GM21367 (cell line): ENCODE data around the gene APOC1.
A peak's percentile ranks its signal among the peaks of the same experiment; 100 is the strongest.
"Not testable (repeated sequence)": the region's sequence is repeated elsewhere in the genome, so short reads cannot be mapped to it uniquely, and the experiment has no call there.

Experiments
- ATAC-seq: cut with Tn5 transposase; IDR thresholded peaks from one replicate; pipeline ENCODE4 v1.9.1; 2021; ENCODE audit not compliant: unreplicated experiment

Gene APOC1

DNA sequence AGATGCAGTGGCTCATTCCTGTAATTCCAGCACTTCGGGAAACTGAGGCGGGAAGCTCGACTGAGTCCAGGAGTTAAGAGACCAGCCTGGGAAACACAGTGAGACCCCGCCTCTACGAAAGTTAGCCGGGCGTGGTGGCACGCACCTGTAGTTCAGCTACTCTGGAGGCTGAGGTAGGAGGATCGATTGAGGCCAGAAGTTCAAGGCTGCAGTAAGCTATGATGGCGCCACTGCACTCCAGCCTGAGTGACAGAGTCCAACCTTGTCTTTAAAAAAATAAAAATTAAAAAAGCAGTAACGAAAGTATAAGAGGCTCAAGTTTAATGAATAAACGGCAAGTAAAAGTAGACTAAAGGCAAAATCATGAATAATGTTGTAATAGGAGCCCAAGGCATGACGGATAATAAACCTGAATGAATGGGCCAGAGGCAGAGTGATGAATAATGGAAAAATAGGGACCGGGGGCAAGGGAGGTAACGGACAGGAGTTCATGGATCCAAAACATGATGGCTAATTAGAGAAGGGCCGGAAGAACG is 24.5 kb upstream of the APOC1 start:
- no peak for ATAC-seq

DNA sequence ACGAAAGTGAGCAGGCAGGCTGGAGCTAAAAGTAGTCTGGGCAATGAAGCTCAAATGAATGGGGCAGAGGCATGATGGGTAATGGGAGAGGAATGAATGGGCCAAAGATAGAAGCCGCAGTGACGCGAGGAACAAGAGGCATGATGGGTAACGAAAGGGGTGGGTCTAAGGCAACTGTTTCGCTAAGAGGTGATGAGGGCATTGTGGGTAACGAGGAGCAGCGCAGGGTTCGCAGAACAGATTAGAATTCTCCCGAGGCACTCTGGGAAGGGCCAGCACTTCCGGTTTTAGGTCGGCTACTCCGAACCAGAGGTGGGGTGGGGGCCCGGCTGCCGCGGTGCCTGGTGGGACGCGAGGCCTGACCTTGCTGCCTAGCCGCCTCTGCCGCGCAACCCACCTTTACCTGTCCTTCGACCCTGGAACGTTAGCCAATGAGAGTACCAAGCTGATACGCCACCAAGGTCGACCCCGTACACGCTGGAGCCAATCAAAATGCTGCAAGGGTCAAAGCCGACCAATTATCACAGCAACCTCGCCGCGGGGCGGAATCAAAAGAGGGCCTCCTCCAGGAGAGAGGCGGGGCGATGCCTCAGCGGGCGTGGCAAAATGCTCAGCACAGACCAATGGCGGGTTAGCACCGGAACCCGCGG is 23.9 kb upstream of the APOC1 start:
- peak; percentile 79 for ATAC-seq

DNA sequence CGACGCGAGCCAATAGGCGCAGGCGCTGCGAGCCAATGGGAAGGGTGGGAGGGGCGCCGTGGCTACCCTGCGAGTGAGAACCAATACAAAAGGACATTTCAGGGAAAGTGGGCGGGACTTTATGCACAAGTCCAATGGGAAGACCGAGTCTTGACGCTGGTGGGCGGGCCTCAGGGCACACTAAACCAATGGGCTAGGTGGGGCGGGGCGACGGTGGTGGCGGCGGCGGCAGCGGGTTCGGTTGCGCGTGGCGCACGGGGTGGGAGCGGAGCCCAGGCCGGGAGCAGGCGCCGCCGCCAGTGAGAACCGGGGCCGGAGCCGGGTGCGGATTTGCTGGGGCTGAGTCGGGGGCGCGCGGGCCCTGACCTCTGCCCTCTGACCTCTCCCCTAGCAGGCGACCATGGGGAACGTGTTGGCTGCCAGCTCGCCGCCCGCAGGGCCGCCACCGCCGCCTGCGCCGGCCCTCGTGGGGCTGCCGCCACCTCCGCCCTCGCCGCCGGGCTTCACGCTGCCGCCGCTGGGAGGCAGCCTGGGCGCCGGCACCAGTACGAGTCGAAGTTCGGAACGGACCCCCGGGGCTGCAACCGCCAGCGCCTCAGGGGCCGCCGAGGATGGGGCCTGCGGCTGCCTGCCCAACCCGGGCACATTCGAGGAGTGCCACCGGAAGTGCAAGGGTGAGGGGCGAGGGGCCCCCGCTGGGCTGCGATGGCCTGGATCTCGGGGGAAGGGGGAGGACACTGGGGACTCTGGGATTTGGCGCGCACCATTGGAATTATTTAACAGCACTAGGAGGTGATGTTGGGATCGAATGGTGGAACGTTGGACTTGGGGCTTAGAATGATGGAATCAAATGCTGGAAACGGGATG is 23.2 kb upstream of the APOC1 start, which contains the start of gene TOMM40:
Gene TOMM40, plus strand, starts transcription at position 239 of the 867 bp plus-strand sequence. Its CDS starts 162 bp downstream, at position 401.
- peak; percentile 50 for ATAC-seq

DNA sequence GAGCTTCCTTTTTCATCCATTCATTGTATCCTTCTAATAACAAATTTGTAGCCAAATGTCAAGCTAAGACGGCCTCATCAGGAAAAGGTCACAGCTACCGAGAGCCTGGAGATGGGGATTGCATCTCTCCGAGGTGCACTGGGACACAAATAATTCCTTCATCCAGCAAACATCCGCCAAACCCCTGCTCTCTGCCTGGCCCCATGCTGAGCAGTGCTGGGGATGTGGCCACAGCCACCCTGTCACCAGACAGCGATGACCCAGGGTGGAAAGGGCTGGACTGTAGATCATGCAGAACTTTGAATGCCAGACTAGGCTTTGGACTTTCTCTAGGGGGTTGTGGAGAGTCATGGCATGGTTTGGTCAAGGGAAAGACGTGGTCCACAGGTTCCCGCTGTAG is 21.5 kb upstream of the APOC1 start:
- ATAC-seq: no peak

DNA sequence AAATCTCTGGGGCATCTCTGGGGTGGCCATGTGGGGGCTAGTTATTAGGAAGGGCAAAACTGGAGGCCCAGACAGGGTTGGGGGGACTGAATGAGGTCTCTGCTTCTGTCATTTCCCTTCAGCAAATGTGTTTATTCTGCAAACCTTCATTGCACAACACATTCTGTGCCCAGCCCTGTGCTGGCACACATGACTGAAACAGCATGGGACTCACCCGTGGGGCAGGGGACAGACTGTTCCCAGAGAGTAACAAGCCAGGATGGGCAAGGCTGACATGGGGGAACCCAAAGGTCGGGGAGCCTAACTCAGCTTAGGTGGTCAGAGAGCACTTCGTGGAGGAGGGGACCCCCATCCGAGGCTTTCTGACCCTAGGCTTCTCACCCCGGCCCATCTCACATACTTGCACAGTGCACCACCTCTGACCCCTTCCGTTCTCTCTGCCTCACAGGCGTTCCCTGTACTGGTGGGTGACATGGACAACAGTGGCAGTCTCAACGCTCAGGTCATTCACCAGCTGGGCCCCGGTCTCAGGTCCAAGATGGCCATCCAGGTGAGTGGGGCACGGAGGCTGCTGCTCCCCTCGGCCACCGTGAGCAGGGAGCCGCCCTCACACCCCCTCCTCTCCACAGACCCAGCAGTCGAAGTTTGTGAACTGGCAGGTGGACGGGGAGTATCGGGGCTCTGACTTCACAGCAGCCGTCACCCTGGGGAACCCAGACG is 20.9 kb upstream of the APOC1 start:
- no peak for ATAC-seq

DNA sequence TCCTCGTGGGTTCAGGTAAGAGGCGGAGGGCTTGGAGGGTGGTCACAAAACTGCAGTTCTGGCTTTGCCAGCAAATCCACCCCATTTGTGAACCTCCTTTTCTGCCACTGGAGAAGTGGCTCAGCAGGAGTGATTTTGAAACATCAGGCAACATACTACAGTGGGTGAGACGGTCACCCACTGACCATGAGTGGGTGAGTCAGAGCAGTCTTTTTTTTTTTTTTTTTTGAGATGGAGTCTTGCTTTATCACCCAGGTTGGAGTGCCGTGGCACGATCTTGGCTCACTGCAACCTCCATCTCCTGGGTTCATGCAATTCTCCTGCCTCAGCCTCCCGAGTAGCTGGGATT is 20.4 kb upstream of the APOC1 start:
- no peak for ATAC-seq

DNA sequence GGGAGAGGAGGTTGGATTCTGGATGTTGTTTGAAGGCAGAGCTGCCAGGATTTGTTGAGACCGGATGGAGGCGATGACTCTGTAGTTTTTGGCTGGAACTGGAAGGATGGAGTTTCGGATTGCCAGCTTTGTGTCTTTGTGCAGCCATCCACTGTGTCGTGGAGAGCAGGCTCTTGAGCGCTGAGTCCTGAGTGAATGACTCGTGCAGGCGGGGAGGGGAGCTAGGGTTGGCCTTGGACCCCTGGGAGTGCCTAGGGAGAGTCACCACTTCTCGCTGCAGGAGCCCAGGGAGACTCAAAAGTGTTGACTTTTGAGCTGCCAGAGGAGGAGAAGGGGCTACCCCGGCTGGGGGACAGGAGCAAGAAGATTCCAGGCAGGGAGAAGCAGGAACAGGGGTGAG is 19.5 kb upstream of the APOC1 start:
- ATAC-seq: no peak

DNA sequence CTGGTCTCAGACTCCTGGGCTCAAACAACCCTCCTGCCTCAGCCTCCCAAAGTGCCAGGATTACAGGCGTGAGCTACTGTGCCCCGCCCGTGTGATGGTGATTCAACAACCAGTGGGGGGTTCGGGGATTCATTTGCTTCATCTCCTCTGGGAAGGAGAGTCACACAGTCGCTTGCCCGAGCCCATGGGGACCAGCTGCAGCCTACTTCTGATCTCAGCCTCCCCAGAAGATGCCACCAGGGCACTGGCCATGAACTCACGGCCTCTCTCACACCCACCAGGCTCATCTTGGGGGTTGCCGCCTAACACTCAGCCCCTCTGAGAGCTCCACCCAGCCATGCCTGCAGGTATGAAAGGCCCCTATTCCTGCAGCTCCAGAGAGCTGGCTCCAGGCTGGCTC is 16.6 kb upstream of the APOC1 start:
- ATAC-seq: no peak

DNA sequence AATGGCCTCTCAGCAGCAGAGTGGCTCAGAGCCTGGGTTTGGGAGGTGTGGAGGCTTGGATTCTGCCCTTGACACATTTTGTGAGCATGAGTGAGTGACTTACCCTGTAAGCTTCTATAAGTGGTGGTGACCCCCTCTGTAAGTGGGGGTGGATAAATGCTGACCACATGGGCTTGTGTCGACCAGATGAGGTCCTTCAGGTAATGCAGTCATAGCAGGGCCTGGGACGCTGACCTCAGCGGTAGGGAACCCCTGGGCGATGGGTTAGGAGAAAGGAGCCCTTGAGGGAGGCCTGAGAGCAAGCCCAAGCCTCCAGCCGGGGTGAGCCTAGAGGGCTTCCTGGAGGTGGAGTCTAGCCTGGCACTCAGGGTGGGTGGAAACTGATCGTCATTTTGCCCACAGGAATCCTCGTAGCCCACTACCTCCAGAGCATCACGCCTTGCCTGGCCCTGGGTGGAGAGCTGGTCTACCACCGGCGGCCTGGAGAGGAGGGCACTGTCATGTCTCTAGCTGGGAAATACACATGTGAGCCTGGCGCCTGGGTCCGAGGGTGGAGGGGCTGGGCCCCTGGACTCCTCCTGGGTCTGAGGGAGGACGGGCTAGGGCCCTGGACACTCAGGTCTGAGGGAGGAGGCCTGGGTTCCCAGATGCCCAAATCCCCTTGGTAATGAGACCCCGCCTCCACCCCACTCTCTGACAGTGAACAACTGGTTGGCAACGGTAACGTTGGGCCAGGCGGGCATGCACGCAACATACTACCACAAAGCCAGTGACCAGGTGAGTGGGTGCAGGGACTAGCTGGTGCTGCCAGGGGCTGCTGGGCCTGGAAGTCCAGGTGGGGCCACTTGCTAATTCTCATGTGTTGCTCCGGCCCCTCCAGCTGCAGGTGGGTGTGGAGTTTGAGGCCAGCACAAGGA is 13.8 kb upstream of the APOC1 start:
- no peak for ATAC-seq

DNA sequence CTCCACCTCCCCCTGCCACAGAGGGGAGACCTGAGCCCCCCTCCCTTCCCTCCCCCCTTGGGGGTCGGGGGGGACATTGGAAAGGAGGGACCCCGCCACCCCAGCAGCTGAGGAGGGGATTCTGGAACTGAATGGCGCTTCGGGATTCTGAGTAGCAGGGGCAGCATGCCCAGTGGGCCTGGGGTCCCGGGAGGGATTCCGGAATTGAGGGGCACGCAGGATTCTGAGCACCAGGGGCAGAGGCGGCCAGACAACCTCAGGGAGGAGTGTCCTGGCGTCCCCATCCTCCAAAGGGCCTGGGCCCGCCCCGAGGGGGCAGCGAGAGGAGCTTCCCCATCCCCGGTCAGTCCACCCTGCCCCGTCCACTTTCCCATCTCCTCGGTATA is 11.2 kb upstream of the APOC1 start:
- ATAC-seq: no peak

DNA sequence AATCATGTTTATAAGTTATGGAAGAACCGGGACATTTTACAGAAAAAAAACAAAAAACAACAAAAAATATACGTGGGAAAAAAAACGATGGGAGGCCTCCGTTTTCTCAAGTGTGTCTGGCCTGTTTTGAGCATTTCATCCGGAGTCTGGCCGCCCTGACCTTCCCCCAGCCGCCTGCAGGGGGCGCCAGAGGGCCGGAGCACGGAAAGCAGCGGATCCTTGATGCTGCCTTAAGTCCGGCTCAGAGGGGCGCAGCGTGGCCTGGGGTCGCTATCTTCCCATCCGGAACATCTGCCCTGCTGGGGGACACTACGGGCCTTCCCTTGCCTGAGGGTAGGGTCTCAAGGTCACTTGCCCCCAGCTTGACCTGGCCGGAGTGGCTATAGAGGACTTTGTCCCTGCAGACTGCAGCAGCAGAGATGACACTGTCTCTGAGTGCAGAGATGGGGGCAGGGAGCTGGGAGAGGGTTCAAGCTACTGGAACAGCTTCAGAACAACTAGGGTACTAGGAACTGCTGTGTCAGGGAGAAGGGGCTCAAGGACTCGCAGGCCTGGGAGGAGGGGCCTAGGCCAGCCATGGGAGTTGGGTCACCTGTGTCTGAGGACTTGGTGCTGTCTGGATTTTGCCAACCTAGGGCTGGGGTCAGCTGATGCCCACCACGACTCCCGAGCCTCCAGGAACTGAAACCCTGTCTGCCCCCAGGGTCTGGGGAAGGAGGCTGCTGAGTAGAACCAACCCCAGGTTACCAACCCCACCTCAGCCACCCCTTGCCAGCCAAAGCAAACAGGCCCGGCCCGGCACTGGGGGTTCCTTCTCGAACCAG is 10.6 kb upstream of the APOC1 start:
- no peak for ATAC-seq

DNA sequence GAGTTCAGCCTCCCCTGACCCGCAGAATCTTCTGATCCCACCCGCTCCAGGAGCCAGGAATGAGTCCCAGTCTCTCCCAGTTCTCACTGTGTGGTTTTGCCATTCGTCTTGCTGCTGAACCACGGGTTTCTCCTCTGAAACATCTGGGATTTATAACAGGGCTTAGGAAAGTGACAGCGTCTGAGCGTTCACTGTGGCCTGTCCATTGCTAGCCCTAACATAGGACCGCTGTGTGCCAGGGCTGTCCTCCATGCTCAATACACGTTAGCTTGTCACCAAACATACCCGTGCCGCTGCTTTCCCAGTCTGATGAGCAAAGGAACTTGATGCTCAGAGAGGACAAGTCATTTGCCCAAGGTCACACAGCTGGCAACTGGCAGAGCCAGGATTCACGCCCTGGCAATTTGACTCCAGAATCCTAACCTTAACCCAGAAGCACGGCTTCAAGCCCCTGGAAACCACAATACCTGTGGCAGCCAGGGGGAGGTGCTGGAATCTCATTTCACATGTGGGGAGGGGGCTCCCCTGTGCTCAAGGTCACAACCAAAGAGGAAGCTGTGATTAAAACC is 9.9 kb upstream of the APOC1 start:
- no peak for ATAC-seq

DNA sequence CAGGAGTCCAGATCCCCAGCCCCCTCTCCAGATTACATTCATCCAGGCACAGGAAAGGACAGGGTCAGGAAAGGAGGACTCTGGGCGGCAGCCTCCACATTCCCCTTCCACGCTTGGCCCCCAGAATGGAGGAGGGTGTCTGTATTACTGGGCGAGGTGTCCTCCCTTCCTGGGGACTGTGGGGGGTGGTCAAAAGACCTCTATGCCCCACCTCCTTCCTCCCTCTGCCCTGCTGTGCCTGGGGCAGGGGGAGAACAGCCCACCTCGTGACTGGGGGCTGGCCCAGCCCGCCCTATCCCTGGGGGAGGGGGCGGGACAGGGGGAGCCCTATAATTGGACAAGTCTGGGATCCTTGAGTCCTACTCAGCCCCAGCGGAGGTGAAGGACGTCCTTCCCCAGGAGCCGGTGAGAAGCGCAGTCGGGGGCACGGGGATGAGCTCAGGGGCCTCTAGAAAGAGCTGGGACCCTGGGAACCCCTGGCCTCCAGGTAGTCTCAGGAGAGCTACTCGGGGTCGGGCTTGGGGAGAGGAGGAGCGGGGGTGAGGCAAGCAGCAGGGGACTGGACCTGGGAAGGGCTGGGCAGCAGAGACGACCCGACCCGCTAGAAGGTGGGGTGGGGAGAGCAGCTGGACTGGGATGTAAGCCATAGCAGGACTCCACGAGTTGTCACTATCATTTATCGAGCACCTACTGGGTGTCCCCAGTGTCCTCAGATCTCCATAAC is 8.8 kb upstream of the APOC1 start, which contains the start of gene APOE:
Gene APOE, plus strand, starts transcription at position 360 of the 724 bp plus-strand sequence. CDS start 829 bp downstream, outside the sequence.
- no peak for ATAC-seq

DNA sequence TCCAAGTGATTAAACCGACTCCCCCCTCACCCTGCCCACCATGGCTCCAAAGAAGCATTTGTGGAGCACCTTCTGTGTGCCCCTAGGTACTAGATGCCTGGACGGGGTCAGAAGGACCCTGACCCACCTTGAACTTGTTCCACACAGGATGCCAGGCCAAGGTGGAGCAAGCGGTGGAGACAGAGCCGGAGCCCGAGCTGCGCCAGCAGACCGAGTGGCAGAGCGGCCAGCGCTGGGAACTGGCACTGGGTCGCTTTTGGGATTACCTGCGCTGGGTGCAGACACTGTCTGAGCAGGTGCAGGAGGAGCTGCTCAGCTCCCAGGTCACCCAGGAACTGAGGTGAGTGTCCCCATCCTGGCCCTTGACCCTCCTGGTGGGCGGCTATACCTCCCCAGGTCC is 6.8 kb upstream of the APOC1 start:
- no peak for ATAC-seq

DNA sequence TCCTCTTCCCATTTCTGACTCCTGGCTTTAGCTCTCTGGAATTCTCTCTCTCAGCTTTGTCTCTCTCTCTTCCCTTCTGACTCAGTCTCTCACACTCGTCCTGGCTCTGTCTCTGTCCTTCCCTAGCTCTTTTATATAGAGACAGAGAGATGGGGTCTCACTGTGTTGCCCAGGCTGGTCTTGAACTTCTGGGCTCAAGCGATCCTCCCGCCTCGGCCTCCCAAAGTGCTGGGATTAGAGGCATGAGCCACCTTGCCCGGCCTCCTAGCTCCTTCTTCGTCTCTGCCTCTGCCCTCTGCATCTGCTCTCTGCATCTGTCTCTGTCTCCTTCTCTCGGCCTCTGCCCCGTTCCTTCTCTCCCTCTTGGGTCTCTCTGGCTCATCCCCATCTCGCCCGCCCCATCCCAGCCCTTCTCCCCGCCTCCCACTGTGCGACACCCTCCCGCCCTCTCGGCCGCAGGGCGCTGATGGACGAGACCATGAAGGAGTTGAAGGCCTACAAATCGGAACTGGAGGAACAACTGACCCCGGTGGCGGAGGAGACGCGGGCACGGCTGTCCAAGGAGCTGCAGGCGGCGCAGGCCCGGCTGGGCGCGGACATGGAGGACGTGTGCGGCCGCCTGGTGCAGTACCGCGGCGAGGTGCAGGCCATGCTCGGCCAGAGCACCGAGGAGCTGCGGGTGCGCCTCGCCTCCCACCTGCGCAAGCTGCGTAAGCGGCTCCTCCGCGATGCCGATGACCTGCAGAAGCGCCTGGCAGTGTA is 6.2 kb upstream of the APOC1 start:
- ATAC-seq: no peak

DNA sequence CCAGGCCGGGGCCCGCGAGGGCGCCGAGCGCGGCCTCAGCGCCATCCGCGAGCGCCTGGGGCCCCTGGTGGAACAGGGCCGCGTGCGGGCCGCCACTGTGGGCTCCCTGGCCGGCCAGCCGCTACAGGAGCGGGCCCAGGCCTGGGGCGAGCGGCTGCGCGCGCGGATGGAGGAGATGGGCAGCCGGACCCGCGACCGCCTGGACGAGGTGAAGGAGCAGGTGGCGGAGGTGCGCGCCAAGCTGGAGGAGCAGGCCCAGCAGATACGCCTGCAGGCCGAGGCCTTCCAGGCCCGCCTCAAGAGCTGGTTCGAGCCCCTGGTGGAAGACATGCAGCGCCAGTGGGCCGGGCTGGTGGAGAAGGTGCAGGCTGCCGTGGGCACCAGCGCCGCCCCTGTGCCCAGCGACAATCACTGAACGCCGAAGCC is 5.6 kb upstream of the APOC1 start:
- ATAC-seq: no peak

DNA sequence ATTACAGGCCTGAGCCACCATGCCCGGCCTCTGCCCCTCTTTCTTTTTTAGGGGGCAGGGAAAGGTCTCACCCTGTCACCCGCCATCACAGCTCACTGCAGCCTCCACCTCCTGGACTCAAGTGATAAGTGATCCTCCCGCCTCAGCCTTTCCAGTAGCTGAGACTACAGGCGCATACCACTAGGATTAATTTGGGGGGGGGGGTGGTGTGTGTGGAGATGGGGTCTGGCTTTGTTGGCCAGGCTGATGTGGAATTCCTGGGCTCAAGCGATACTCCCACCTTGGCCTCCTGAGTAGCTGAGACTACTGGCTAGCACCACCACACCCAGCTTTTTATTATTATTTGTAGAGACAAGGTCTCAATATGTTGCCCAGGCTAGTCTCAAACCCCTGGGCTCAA is 4.6 kb upstream of the APOC1 start:
- no peak for ATAC-seq

DNA sequence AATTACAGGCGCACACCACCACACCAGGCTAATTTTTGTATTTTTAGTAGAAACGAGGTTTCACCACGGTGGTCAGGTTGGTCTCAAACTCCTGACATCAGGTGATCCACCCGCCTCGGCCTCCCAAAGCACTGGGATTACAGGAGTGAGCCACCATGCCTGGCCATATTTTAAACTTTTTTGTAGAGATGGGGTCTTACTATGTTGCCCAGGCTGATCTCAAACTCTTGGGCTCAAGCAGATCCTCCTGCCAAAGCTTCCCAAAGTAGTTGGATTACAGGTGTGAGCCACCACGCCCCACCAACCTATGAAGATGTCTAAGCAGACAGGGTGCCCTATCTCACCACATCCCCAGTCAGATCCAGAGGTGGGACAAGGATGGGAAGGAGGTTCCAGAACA is 2.5 kb upstream of the APOC1 start:
- not testable (repeated sequence) for ATAC-seq
